ENCODE measurements around the gene ACTN4.
A peak's percentile ranks its signal among the peaks of the same experiment; 100 is the strongest.

The ACTN4 gene

DNA sequence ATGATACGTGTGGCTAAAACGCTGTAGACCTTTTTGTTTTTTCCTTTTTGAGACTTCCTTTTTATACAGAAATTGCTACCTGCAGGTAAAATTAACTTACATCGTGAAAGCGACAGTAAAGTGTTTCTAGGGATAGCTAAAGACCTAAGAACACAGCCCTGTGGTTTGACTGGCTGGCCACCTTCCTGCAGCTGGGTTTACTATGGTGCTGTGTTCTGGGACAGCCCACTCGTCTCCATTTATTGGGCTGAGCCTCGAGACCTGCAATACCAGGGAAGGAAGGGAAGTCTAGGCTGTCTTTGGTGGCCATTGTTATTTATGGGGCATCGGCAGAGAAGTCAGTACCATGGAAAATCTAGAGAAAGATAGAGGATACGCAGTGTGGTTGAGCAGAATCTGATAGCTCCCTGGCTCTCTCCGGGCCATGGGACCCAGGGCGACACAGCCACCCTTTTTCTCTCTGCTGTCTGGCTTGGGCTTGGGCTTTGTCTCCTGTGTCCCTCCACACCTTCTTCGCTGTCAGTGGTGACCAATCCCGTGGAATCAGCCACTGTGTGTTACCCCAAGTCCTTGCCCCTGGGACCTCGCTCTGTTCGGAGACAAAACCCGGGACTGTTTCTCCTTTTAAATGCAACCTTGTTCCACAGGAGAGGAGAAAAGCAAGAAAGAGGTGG, 30.9 kb downstream of the ACTN4 start:
- no peak for DNase-seq (ENCODE audit: low read depth)

DNA sequence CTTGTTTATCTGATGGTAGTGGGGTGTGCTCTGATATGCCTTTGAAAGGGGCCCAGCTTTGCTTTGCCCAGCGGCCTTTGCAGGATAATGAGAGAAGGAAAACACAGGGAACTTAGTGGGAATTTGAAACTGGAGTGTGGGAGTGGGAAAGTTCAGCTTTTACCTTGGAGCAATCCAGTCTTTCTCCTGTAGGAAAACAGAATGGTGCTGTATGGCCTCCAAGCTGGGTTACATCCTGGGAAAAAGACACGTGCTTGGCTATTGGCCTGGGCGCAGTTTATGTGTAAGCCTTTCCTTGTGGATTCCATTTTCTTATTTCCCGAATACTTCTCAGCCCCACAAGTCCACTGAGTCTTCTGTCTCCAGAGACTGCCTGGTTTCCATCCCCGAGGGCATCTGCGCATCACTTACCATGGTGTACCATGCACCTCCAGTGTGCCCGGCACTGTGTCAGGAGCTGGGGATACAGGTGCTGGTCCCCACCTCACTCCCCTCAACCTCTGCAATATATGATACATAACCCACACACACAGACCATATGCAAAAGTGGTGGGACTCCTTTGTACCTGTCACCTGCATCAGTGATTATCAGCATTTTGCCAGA, 31.5 kb downstream of the ACTN4 start:
- DNase-seq (ENCODE audit: low read depth): no peak

DNA sequence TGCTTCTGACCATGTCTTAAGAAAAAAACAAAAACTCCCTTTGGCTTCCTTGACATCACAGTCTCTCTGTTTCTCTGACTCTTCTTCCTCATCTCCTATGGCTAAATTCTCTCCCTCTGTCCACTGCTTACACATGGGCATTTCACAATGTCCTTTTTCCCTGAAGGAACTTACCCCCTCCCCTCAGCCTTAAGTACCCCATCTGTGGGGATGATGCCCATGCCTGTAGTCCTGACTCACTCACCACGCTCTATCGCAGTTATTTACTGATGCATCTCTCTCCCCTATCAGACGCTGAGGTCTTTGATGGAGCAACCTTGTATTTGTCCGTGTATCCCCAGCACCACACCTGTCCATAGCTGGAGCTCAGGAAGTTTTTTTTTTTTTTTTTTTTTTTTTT, 32.4 kb downstream of the ACTN4 start:
- DNase-seq (ENCODE audit: low read depth): no peak

DNA sequence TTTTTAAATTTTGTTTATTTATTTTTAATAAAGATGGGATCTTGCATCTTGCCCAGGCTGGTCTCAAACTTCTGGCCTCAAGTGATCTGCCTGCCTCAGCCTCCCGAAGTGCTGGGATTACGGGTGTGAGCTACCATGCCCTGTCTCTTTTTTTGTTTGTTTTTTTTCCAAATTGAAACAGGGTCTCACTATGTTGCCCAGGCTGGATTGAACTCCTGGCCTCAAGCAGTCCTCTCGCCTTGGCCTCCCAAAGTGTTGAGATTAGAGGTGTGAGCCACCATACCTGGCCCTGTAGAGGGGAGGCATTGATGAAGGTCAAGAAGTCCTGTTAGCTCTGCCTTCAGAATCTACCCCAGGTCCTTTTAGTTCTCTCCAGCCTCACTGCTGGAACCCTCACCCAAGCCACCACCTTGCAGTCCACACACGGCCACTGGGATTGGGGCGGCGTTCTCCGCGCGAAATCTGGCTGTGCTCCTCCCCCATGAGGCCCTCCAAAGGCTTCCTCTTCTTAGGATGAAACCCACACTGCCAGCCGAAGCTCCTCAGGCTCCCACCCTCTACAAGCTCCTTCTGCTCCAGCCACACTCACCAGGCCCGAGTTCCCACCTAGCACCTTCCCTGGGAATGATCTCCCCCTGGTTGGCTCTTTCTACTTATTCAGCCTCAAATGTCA, 34.9 kb downstream of the ACTN4 start:
- no peak for DNase-seq (ENCODE audit: low read depth)

DNA sequence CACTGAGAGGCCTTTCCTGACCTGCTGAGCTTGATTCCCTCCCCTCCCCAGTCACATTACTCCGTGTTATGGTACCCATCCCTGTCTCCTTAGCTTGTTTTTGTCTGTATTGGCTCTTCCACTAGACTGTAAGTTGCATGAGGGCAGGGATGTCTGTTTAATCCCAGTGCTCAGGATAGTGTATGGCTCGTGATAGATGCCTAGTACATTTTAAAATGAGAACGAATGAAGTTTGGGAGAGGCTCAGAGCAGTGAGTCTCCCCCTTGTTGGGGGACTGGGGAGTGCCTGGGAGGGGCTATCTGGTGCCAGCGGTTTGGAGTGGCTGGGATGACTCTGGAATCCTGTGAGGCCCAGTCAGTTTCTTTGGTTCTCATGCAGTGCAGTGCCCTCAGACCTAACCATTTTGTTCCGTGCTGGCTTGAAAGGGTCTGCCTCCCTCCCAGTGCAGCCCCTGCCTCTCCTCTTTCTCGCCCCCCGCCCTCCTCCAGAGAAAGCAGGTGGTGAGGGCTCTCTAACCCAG, 35.5 kb downstream of the ACTN4 start:
- DNase-seq (ENCODE audit: low read depth): no peak

DNA sequence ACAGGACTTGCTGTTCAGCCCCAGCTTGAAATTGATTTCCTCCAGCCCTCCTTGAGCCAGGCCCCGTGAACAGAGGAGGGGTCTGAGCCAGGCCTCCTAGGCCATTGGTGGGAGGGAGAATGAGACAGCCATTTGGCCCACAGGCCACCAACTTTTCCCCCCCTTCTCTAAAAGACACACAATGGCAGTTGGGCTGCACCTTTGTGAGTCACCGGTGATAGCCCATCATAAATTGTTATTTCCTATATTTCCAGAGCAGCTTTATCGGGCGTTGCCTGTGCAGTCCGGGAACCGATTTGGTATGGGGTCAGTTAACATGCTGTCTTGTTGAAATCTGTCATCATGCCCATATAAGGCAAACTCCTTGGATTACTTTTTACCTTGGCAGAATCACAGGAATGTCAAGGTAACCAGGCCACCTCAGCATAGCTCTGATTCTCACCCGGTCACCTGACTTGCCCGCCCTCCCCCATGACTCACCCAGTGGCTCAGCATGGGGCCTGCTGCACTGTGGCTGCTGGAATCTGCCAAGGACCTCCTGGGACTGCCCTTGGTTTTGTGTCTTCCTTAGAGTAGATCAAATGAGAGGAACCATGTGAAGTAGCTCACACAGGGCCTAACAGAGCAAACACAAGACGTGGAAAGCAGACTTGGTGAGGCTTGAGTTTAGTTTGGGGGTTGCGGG, 36.1 kb downstream of the ACTN4 start:
- DNase-seq (ENCODE audit: low read depth): peak; percentile 76

DNA sequence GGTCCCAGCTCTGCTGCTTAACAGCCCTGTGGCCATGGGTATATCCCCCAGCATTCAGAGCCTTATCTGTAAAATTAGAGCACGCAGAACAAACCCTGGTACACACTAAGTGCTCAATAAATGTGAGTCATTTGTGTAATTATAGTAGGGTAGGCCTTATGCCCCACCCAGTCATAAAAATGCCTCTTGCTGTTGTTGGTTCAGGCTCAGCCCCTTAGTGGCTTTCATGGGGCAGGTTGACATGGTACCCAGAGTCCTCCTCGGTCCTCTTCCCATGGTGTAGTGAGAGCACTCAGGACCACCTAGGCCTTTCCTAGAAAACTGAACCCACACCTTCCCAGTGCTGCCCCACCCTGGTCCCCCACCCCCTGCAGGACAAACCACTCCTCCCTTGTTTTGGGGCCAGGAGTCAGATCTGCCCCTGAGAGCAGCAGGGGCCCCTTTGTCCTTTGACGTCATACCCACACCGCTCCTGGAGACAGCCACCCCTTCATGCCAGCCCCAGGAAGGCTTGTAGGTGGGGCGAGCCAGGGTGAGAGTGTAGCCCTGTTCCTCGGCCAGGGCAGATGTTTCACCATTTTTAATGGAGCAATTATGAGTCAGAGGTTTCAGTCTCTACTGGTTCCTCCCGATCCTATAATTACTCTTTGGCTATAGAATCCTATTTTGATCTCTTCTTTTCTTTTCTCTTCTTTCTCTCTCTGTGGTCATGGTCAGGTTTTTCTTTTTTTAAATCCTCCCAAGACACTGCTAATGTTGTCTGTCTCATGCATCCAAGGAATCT, 36.8 kb downstream of the ACTN4 start:
- peak; percentile 87 for DNase-seq (ENCODE audit: low read depth)

DNA sequence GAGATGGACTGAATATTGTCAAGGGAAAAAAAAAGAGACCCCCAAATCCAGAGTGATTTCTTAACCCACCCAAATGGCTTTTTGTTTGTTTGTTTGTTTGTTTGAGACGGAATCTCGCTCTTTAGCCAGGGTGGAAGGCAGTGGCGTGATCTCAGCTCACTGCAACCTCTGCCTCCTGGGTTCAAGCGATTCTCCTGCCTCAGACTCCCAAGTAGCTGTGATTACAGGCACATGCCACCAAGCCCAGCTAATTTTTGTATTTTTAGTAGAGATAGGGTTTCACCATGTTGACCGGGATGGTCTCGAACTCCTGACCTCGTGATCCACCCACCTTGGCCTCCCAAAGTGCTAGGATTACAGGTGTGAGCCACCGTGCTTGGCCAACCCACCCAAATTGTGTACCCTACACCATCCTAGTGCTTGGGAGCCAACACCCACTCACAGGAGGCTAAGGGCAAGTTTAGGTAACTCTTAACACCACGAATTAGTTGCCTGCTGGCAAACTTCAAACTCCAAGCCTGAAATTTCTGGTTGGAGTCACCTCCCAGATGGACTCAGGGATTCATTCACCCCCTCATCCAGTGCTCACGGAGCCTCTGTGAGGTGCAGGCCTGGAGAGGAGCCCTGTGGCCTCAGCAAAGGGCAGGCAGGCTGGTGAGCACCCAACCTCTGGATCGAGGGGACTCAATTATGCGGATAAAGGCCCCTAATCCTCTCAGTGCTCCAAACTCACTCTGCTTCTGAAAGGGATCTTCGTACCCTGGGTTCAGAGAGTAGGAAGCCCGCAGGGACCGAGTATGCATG, 37.6 kb downstream of the ACTN4 start:
- DNase-seq (ENCODE audit: low read depth): no peak

DNA sequence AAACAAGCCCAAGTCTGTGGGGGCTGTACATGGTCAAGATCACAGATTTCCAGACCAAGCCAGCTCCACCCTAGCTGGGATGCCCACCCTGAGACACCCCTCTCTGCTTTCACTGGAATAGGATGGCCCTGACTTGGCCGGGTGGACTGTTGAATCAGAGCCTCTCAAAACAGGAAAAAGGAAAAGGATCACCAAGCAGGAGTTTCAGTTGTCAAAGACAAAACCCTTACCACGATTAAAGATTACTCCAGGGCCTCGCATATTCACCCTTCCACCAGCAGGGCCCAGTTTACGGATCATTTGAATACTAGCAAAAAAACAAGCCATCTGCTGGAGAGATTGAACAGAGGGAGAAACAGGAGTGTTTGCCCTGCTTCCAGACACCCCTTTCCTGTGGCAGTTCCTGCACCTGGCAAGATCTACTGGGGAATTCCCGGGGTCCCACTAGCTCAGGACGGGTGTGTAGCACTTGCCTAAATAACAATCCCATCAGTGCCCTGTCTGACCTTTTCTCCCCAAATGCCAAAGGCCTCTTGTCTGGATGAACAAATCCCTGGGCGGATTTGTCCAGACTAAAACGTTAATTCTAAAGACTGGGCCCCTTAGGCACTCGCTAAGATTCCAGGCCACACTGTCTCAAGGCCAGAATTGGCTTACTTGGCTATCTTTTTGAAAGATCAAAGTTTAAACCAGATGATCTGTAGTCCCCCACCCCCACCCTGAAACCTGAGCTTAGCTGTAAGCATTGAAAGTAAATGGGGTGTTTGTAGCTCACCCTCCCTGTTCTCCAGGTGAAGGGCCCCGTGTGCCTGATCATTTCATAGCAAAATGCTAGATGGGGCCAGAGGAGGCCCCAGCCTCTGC, 38.4 kb downstream of the ACTN4 start:
- DNase-seq (ENCODE audit: low read depth): peak; percentile 60

DNA sequence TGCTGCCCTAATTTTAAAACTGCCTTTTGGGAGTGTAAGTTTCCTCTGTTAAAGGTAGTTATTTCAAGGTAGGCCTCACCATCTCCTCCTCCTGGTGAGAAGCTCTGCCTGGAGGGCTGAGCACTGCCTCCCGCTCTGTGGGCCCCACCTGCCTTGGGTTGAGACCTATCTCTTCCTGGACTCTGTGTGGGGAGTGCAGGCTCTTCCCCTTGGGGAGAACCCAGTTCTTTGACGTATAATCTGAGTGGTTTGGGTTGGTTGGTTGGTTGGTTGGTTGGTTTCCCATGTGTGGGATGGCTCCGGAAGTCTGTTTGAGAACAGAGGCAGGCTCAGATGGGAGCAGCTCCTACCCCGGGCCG, 39.1 kb downstream of the ACTN4 start:
- no peak for DNase-seq (ENCODE audit: low read depth)

DNA sequence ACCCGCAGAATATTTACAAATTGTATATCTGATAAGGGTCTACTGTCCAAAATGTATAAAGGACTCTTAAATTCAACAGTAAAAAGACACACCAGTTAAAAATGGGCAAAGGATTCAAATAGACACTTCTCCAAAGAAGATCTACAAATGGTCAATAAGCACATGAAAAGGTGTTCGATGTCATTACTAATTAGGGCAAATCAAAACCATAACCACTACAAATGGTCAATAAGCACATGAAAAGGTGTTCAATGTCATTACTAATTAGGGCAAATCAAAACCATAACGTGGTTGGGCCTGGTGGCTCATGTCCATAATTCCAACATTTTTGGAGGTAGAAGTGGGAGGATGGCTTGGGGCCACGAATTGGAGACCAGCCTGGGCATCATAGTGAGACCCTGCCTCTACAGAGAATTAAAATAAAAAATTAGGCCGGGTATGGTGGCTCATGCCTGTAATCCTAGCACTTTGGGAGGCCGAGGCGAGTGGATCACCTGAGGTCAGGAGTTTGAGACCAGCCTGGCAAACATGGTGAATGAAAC, 40.5 kb downstream of the ACTN4 start:
- no peak for DNase-seq (ENCODE audit: low read depth)

DNA sequence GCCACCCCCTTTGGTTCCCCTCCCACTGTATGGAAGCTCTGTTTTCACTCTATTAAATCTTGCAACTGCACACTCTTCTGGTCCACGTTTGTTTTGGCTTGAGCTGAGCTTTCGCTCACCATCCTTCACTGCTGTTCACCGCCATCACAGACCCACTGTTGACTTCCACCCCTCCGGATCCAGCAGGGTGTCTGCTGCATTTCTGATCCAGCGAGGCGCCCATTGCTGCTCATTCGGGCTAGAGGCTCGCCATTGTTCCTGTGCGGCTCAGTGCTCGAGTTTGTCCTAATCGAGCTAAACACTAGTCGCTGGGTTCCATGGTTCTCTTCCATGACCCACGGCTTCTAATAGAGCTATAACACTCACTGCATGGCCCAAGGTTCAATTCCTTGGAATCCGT, 42.7 kb downstream of the ACTN4 start:
- no peak for DNase-seq (ENCODE audit: low read depth)

DNA sequence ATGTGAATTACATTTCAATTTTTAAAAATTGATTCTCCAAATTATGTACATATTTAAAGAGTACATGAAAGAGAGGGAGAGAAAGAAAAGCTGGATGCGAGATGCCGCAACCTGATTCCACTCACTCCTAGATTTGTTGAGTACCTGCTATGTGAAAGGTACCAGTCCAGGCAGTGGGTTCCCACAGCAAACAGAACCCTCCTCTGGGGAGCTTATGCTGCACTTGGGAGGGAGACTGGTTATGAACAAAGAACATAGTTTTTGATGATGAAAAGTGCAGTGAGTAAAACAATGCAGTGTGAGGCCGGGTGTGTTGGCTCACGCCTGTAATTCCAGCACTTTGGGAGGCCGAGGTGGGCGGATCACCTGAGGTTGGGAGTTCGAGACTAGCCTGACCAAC, 43.4 kb downstream of the ACTN4 start:
- no peak for DNase-seq (ENCODE audit: low read depth)

DNA sequence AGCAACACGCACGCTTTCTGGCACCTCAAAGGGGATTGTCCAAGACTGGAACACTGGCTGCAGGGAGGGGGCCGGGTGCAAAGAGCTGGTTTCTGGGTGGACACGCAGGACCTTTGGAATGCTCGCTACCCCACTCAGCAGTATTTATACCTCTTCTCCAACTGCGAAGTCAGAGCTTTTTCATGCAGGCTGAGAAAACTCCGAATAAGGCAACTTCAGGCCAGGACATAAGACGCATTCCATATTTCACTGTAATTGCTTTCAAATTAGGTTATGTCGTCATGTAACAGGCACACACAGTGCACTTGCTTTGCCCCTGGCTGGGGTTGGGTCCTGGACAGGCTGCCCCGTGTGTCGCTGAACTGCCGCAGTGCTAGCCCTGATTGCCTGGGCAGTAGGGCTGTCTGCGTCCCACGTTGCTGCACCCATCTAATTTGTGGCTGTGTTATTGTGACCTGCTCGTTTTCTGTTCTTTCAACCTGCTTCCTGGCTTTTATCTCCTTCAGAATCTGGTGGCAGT, 44.5 kb downstream of the ACTN4 start:
- DNase-seq (ENCODE audit: low read depth): peak; percentile 80

DNA sequence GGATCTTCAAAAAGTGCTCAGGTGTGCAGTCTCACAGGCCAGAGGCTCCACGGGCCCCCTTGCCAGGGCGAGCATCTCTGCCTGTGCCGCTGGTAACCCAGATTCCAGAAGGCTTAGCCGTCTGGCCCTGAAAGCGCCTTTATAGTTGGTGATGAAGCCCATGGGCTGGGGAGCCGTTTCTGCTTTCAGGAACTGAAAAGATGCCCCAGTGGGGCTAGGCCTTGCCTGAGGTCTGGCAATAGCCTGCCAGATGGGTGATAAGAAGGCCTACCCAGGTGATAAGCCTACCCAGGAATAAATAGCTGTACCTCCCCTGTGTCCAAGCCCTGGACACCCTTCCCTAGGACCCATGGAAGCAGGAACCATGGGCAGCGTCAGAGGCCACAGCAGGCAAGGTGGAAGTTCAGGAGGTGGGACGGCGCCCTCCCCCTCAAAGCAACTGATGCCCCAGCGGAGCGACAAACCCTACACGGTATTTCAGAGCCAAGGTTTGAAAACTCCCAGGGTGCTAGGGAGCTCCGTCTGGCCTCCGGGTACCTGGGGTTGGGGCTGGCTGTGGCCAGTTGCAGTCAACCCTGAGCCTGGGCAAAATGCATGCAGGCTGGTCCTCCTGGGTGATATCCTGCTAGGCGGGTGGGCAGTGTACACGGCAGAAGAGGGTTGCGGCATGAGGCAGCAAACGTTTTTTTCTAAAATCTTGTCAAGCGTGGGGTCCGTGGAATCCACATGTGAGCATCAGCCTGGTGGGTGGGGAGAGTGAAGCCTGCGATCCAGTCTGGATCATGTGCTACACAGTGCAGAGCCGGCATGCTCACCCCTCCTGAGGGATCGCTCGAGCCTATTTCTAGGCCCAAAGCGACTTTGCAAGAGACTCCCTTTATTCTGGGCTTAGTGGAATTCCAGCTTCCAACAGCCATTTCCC, 45.3 kb downstream of the ACTN4 start:
- no peak for DNase-seq (ENCODE audit: low read depth)

DNA sequence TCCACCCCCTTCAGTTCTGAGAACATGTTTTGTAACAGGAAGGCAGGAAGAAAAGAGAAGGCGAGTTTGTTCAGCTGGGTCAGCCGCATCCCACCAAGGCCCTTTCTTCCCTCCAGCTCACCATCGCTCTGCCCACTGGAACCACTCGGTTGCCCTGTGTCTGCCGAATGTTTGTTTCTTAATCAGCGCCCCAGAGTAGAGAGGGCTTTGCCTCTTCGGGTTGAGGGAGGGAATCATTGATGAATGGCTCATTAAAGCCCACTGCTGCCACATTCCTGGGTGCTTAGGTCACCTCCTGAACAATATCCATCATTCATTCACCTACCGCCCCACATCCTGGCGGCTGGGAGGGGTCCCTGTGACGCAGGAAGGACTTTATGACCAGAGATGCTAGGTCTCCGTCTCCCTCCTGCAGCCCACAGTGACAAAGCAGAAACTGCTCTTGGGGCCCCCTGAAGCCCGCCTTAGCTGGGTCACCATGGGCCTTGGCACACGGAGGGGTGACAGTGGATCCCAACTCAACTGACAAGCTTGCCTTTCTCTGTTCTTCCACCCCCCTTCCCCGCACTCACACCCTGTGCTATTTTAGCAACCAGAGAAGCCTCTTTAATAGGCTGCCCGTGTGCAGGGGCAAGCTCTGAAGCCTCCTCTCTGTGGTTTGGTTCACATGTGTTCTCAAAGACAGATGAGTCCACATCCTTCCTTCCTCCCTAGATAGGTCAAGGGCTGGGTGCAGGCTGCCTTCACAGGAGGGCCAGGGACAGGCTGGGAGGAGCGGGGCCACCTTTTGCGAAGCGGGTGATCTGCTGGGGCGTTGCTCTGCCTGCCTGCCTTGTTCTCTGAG, 46.2 kb downstream of the ACTN4 start:
- peak; percentile 36 for DNase-seq (ENCODE audit: low read depth)

DNA sequence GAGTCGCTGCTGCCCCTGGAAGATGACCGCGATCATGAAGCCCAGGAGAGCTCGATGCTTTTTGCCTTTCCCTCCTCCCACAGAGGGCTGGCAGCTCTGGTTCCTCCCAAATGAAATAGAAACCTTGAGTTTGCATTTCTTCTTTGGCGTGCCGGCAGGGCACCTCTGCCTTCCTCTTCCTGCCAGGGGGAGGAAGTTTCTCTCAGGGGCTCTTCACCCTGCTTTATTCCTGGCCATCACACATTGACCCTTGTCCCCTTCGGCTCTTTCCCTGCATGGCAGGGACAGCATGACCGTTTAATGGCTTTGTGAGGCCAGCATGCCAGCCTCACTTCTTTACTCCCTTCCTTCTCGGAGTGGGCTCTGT, 47.9 kb downstream of the ACTN4 start:
- no peak for DNase-seq (ENCODE audit: low read depth)

All from stromal cell of bone marrow (primary cell).